AG09319 (cell line): ENCODE data around the gene HIRA.

Experiments
- DNase-seq: peaks from one replicate; pipeline ENCODE4 v3.0.0-alpha.2; 2010; ENCODE audit warnings: low read depth; ENCODE audit errors: extremely low read depth
- TF ChIP-seq, protein P1 (sequence below): IDR thresholded peaks from 2 replicates; pipeline ENCODE4 v1.5.1; 2011; ENCODE audit warnings: low read depth, mild to moderate bottlenecking, inconsistent platforms, low read length, moderate library complexity

HIRA gene

DNA sequence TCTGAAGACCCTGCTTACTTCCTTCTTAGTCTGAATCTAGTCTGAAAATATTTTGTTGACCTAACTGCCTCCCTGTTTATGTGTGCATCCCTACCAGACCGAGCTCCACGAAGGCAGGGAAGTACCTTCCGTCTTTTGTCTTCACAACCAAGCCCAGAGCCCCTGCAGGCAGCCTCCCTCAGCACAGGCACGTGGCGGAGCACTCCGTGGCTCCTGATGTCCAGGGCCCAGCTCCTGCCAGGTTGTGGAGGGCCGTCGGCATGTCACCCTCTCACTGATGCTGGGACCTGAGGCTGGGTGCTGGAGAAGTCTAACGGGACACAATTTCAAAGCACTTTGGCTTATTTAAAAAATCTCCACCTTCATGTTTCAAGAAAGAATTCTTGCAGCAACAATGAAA lies 80.6 kb downstream of the HIRA start:
- TF ChIP-seq, protein P1, sequence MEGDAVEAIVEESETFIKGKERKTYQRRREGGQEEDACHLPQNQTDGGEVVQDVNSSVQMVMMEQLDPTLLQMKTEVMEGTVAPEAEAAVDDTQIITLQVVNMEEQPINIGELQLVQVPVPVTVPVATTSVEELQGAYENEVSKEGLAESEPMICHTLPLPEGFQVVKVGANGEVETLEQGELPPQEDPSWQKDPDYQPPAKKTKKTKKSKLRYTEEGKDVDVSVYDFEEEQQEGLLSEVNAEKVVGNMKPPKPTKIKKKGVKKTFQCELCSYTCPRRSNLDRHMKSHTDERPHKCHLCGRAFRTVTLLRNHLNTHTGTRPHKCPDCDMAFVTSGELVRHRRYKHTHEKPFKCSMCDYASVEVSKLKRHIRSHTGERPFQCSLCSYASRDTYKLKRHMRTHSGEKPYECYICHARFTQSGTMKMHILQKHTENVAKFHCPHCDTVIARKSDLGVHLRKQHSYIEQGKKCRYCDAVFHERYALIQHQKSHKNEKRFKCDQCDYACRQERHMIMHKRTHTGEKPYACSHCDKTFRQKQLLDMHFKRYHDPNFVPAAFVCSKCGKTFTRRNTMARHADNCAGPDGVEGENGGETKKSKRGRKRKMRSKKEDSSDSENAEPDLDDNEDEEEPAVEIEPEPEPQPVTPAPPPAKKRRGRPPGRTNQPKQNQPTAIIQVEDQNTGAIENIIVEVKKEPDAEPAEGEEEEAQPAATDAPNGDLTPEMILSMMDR: no peak
- DNase-seq: no peak

DNA sequence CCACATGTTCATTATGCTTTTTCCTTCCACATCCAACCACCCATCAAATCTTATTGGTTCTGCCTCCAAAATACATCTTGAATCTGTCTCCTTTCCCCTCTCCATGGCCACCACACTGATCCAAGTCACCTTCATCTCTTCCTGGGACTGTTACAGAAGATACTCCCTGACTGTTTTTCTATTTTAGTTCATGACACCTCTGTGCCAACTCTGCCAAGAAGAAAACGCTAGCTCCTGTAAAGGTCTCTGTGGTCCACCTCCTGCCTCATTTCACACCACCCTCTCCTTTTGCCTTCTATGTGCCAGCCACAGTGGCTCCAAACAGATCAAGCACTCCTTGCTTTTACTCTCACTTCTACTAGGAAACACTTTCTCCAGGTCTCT lies 81.1 kb downstream of the HIRA start:
- TF ChIP-seq, protein P1: no peak
- no peak for DNase-seq

DNA sequence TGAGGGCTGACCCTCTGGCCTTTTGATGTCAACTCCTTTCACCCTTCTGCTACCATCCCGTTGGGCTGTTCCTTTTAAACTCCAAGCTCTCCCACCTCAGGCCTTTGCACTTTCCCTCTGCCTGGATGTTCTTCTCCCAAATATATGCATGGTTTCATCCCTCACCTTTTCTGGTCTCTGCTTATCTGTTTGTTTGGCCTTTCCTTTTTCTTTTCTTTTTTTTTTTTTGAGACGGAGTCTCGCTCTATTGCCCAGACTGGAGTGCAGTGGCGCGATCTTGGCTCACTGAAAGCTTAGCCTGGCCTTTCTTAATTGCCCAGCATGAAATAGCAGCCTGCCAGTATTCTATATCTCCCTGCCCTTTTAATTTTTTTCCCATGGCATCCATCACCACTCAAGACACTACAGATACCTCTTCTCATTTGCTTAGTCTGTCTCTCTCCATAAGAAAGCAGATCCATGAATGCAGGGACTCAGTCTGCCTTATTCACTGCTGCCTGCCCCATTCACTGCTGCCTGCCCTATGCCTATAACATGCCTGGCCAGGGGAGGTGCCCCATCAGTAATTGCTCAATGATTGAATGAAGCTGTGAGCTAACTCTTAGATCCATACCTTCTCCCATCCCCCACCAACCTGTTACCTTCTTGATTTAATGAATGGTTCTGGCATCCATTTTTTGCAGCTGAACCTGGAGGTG lies 81.6 kb downstream of the HIRA start:
- DNase-seq: no peak
- TF ChIP-seq, protein P1: no peak

DNA sequence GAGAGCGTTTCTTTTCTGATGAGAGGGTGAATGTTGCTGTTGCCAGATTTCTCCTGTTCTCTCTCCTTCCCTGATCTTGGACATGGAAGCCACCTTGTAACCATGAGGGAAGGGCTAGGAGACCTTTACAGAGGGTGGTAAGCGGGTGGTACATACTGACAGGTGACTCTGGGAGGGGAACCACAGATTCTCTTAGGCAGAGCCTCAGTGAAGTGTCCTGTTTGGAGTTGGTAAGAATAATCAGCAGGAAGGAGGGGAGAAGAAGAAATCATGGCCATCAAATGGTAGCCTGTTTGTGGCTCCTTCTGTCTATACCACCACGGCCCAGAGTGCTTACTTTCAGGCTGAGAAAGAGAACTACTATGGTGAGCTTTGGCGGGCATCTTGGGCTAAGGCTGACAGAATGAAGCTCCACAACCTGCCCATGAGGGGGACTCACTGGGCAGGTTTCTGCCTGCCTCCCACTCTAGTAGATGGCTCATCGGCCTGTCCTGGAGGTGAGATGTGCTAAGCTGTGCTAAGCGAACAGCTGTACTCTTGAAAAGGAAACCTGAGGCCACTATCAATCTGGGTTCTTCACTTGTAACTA lies 84.8 kb downstream of the HIRA start:
- no peak for DNase-seq
- TF ChIP-seq, protein P1: no peak

DNA sequence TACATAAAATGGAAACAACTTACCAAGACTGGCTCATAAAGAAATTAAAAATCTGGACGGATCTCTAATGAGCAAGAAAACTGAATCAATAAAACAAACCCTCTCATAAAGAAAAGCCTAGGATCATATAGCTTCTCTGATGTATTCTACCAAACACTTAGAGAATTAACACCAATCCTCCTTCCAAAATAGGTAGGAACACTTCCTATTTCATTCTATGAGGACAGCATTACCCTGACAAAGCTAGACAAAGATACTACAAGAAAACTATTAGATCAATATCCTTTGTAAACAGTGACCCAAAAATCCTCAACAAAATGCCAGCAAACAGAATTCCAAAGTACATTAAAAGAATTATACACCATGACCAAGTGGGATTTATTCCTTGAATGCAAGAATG lies 87.1 kb downstream of the HIRA start:
- TF ChIP-seq, protein P1: no peak
- DNase-seq: no peak

DNA sequence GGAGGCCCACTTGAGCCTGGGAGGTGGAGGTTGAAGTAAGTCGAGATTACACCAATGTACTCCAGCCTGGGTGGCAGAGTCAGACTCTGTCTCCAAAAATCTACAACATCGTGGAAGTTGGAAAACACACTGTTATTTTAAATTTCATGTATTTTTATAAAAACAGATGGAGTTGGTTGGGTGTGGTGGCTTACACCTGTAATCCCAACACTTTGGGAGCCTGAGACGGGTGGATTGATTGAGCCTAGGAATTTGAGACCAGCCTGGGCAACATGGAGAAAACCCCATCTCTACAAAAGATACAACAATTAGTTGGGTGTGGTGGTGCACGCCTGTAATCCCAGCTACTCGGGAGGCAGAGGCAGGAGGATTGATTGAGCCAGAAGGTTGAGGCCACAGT lies 88.1 kb downstream of the HIRA start:
- no peak for DNase-seq

DNA sequence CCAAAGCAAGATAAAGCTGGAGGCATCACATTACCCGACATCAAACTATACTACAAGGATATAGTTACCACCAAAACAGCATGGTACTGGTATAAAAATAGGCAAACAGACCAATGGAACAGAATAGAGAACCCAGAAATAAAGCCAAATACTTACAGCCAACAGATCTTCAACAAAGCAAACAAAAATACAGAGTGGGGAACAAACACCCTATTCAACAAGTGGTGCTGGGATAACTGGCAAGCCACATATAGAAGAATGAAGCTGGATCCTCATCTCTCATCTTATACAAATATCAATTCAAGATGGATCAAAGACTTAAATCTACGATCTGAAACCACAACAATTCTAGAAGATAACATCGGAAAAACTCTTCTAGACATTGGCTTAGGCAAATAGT lies 90.0 kb downstream of the HIRA start:
- TF ChIP-seq, protein P1: no peak
- no peak for DNase-seq

More for the DNA sequence above, 88.1 kb downstream of the HIRA start:
- TF ChIP-seq, protein P1: no peak
